Inferior parietal cortex (tissue), 1 donor: Measurements from ENCODE around the gene EFEMP1.

ENCODE experiments used
- DNase-seq: peaks from one replicate; pipeline ENCODE4 v3.0.0-alpha.2; 2016; ENCODE audit errors: extremely low spot score

Gene EFEMP1

GRCh38 chr2:55898386-55899040, 25.1 kb downstream of the EFEMP1 start:
- DNase-seq, result no peak

DNA sequence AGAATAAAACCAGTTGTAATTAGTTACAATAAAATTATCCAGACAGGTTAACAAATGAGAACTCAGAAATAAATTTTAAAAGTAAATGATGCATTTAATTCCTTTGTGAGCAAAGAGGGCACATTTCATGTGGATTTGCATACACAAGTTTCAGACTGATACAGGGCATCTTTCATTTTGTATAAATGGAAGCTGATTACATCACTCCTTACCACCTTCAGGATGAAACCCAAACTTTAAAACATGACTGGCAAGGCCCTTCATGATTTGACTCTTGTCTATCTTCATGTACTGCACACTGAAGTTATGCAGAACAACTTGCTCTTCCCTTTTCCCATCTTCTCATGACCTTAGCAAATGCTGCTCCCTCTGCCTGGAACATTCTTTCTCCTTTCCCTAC, 26.9 kb downstream of the EFEMP1 start:
- DNase-seq, result no peak

DNA sequence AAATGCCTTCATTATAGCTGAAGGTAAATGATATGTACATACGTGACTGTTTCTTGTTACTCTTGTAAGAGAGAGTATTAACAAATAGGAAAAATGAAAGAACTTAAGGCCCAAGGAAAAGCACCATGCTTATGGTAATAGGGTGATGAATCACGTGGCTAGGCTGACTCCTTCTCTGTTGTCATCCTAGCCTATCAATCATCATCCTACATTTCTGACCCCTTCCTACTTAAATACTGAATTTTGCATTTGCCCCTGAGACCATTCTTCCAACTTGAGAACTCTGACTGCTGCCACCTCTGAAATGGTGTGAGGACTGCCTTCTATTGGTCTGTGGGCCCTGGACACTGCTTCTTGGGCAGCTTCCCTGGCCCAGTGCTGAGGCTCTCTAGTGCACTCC, 28.9 kb downstream of the EFEMP1 start:
- DNase-seq, result no peak

DNA sequence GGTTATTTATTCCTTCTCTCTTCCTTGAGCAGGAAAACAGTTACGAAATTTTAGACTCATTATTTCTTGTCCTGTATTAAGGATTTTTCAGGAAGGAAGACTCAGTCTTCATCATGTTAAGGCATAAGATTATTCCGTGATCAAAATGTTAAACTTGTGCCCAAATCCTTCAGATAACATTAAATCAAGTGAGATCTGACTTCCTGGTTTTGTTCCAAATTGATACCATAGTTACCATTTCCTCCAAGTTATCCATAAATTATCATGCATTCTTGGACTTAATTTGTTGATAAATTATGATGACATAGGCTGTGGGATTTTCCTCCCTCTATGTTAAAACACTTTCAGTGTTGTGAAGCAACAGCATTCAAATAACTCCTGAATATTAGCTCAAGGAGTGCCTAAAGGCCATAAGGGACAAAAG, 31.9 kb downstream of the EFEMP1 start:
- no peak for DNase-seq

DNA sequence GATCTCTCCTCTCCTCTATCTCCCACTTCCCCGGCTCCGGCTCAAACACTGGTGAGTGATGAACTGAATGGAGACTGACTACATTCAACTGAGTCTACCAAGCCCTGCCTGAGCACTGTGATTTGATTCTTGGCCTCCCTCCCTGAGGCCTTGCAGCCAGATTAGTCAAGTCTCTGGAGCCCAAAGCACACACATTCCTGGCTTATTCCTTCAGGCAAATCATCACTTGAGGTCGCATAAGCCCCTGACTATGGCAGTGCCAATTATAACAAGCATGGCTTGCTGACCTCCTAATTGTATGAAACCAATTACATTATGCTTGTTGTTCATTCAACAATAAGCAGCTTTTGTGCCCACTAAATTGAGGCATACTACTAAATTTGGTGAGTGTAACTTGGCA, 34.6 kb downstream of the EFEMP1 start:
- DNase-seq, result no peak

- DNase-seq, result no peak
These were observed 35.5 kb downstream of the EFEMP1 start for GRCh38 chr2:55887901-55888624.

- DNase-seq, result no peak
These were observed 36.2 kb downstream of the EFEMP1 start for GRCh38 chr2:55887351-55887750.

DNA sequence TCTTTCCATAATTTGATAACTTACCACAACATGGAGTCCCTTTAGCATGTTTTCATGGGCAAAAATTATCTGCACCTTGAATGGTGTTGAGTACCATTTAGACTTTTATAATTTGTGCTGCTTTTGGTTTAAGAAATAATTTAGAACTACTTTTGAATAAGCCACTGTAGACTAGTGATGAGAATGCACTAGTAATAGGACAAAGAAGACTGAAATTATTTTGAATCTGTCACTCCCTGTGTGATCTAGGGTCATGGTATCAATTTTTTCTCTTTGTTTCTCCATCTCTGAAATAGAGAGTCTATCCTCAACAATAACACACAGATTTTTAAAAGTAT, 37.7 kb downstream of the EFEMP1 start:
- peak; percentile 20 for DNase-seq

GRCh38 chr2:55885127-55885943, 38.2 kb downstream of the EFEMP1 start:
- DNase-seq, result no peak

GRCh38 chr2:55883829-55884228, 39.8 kb downstream of the EFEMP1 start:
- DNase-seq, result no peak

GRCh38 chr2:55883357-55883756, 40.2 kb downstream of the EFEMP1 start:
- DNase-seq, result no peak

GRCh38 chr2:55882954-55883353, 40.6 kb downstream of the EFEMP1 start:
- DNase-seq, result no peak

DNA sequence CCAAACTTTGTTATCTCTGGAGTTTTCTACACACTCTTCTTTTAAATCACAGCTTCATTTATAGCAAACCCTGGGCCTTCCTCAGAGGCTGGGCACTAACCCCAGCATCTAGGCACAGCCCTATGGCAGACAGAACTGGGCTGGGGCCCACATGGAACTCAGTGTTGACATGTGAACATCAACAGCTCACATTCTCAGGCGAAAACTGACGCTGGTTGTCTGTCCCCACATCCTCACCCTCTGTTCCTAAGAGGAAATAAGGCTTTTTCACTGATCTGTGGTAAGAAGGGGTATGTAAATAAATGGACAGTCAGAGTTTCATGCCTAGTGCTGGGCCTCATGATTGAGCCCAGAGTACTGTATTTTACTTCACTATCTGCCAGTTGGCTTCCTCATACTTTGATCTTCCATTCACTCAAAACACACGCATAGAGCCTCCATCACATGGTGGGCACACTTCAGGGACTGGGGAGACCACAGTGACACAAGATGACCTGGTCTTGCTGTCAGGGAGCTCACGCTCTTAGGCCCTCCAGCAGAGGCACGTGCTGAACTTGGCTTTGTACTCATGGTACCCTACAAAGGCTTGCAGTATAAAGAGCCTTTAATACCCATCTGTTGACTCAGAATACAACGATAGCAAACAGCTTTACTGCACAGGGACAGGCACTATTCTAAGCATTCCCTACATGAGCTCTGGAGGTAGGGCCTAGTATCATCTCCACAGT, 43.0 kb downstream of the EFEMP1 start:
- DNase-seq, result no peak

- no peak for DNase-seq
These were observed 43.6 kb downstream of the EFEMP1 start for GRCh38 chr2:55879976-55880375.

DNA sequence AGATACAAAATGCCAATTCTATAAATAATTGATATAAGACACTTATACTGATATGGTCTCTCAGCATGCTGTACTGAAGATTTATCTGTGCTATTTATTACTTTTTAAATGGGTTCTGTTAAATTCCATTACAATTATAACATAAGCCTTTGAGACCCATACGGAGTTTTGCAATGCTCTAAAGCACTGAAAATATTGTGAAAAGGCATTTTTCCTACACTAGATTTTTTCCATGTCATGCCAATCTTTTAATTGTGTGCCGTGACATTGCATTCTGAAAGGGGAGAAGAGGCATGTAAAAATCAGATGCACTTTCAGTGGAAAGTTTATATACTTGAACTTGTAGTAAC, 46.5 kb downstream of the EFEMP1 start:
- DNase-seq, result no peak

DNA sequence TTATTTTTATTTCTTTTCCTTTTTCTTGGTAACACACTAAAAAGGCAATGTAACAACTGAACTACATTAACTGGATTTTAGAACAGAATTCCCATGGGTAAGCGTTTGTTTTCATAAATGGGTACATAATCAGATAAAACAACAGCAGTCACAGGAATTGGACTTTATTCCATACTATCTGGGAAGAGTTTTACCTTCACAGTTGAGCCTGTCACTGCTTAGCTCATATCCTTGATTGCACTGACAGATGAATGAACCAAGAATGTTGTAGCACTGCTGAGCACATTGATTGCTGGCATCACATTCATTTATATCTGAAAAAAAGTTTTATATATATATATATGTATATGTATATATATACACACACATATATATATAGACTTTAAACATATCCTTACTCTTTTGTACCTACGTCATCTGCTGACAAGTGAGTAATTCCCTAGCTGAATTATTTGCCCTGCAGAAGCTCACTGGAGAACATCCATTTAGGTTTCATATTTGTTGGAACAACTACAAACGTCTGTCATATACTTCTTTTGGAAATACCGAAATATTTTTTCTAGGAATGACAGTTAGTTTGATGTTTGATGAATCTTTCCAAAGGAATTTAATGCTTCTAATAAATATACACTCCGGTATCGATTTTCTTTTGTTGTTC, 47.0 kb downstream of the EFEMP1 start:
- no peak for DNase-seq

- DNase-seq, result no peak
These were observed 48.0 kb downstream of the EFEMP1 start for GRCh38 chr2:55875434-55876135.

DNA sequence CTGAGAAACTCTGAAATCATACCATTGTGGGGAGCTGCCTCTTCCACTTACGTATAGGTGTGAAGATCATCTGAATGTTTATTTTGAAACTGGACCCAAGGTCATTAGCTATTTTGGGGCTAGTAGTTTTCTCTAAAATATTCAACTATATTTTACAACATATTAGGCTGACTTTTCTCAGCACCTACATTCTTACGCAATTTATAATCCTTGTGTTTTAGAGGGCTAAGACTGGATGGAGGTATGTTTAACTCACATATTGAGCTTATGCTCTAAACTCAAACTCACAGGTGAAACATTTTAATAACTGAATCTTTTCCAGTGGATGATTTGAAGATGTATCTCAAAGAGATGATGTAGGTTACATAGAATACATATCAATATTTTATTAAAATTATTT, 49.2 kb downstream of the EFEMP1 start:
- DNase-seq, result no peak

DNA sequence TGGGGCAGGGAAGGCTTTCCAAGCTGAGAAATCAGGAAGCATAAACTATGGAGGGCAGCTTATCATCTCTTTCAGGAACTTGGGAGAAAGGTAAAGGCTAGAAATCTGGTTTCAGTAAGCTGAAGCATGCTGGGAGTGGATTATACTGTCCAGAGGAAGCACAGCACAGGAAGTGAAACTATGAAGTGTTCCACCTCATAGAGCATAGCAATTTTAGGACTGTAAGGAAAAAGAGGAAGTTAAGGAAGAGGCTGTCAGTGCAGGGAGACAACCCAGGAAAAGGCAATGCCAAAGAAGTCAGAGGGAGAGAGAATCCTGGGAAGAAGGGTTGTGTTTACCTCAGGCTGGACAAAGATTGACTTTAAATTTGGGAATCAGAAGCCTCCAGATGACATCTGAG, 51.9 kb downstream of the EFEMP1 start:
- DNase-seq, result no peak

- DNase-seq, result no peak
These were observed 53.8 kb downstream of the EFEMP1 start for GRCh38 chr2:55869637-55870325.
